ENCODE data around the gene NAT14. TPM values are rescaled to one million over a fixed set of nuclear protein-coding genes. Genes with fewer than 3 reads are reported as not detected.

NAT14 gene
- total and polyA plus RNA-seq, 2 of the 8 experiments (the other 6 are each of a cell fraction or from before 2014, with no cell fraction given): 47.1 to 71.2 TPM

- peaks cover 6% of the 10 kb centered on the region; the same call in 1 of the 2 replicates for H3K23me2 ChIP-seq (ENCODE audit: low read depth, low read length)
- peaks cover 0 to 13% of the 10 kb centered on the region in 2 experiments; a peak in 2 of 4 replicates for H3K79me2 ChIP-seq (ENCODE audit: control insufficient read depth in 1 of 2, insufficient read depth in 2 of 2, low read length in 2 of 2)
- H3K23ac ChIP-seq (ENCODE audit: insufficient read length): no peak overlapping the region
- no peak overlapping the region for H2BK15ac ChIP-seq (ENCODE audit: low read length)
- H3K4me1 ChIP-seq (replicated peaks in 1 of 4; ENCODE audit: control insufficient read depth in 3 of 4, insufficient read depth in 4 of 4, low read length in 3 of 4): peaks cover 0 to 11% (median 4%) of the 10 kb centered on the region in 4 experiments; a peak in 5 of 7 replicates
- 89% methylated on average over 11 of the region's 11 CpGs; no CpG with 5 or more reads in 1 of the 2 experiments for WGBS, 2 experiments (ENCODE audit: extremely low coverage in 1 of 2, insufficient coverage in 1 of 2, insufficient read length in 1 of 2, insufficient replicate concordance in 2 of 2, low coverage in 1 of 2, low lambda C conversion rate in 2 of 2, missing lambda C conversion rate in 1 of 2)
- ChIA-PET POLR2A (ENCODE audit: partially characterized antibody) (interaction anchor here (0.7 kb wide), 1 partner anchor 25 kb away, joined by 3 read pairs; no protein-coding TSS in a partner anchor), CTCF (ENCODE audit: partially characterized antibody) (interaction anchor here (1.5 kb wide), 1 partner anchor 9 kb away, joined by 5 read pairs; no protein-coding TSS in a partner anchor)
- H2BK20ac ChIP-seq (ENCODE audit: low read length): no peak overlapping the region
- H2BK120ac ChIP-seq (replicated peaks; ENCODE audit: low read depth, low read length): no peak overlapping the region
- no peak overlapping the region for H3K9ac ChIP-seq (replicated peaks in 1 of 4; ENCODE audit: extremely low read depth in 1 of 4, low read depth in 3 of 4, low read length in 3 of 4)
- no peak overlapping the region for H3K4ac ChIP-seq (replicated peaks; ENCODE audit: insufficient read length, low read depth, low read length)
- H3K4me2 ChIP-seq (ENCODE audit: insufficient read depth in 1 of 2, low read depth in 2 of 2, low read length in 2 of 2): no peak overlapping the region
- peaks cover 2 to 8% of the 10 kb centered on the region in 2 experiments for H4K20me1 ChIP-seq (replicated peaks in 1 of 2; ENCODE audit: control insufficient read depth in 1 of 2, insufficient read depth in 2 of 2, low read length in 2 of 2)
- H2AK5ac ChIP-seq (ENCODE audit: low read depth, low read length): no peak overlapping the region
- no peak overlapping the region for H3K4me3 ChIP-seq (ENCODE audit: extremely low read depth in 1 of 4, insufficient read depth in 2 of 4, low read depth in 3 of 4, low read length in 4 of 4)
- no peak overlapping the region for H2BK5ac ChIP-seq (ENCODE audit: low read depth, low read length)
- peaks cover 10 to 18% (median 17%) of the 10 kb centered on the region in 4 experiments for H3K27me3 ChIP-seq (replicated peaks in 1 of 4; ENCODE audit: control insufficient read depth in 3 of 4, extremely low read depth in 1 of 4, insufficient read depth in 3 of 4, low read length in 3 of 4)
- FAIRE-seq (no peak), DNase-seq (ENCODE audit: low read depth in 1 of 2, low spot score in 2 of 2) (no peak)
- no peak overlapping the region for H4K5ac ChIP-seq (ENCODE audit: insufficient read length, low read depth, low read length)
- H3K9me3 ChIP-seq (ENCODE audit: insufficient read depth in 2 of 2, low read depth in 1 of 2, low read length in 1 of 2): no peaks in the 10 kb centered on the region
- no peak overlapping the region for H3K56ac ChIP-seq (replicated peaks; ENCODE audit: insufficient read length, low read depth, low read length)
- no peak overlapping the region for H3K14ac ChIP-seq (ENCODE audit: insufficient read length)
- H3K79me1 ChIP-seq (ENCODE audit: low read depth, low read length): peaks cover 13% of the 10 kb centered on the region
- H4K91ac ChIP-seq (replicated peaks; ENCODE audit: insufficient read length, low read length): no peak overlapping the region
- no peak overlapping the region for H3K27ac ChIP-seq (ENCODE audit: low read depth, low read length)
- no peak overlapping the region for H2BK12ac ChIP-seq (ENCODE audit: low read depth, low read length)
- H3K36me3 ChIP-seq (ENCODE audit: control insufficient read depth in 2 of 4, insufficient read depth in 4 of 4, low read length in 3 of 4): peaks cover 0 to 5% (median 0%) of the 10 kb centered on the region in 4 experiments; a peak in 2 of 8 replicates
- H4K8ac ChIP-seq (ENCODE audit: extremely low read depth, insufficient read depth, low read length): no peak overlapping the region
- H2AFZ ChIP-seq (ENCODE audit: low read length): no peak overlapping the region
- H3K18ac ChIP-seq (ENCODE audit: extremely low read depth, low read length): no peak overlapping the region
- no peak for TF ChIP-seq SIRT6 (IDR thresholded peaks at IDR 0.05; ENCODE audit: low read length)
- no peak for TF ChIP-seq NANOG (IDR thresholded peaks at IDR 0.05; ENCODE audit: insufficient read depth, low read depth, low read length, poor library complexity, severe bottlenecking)
- TF ChIP-seq TAF1 (IDR thresholded peaks at IDR 0.05; ENCODE audit: low read depth, low read length): no peak
Observed at GRCh38 chr19:55455576-55456235, 29.3 kb upstream of the NAT14 start.
